ENCODE results near the gene LPP.

The LPP gene

GRCh38 chr3:188458756-188459155 lies 304.8 kb downstream of the LPP start:
- DNase-seq: no peak

DNA sequence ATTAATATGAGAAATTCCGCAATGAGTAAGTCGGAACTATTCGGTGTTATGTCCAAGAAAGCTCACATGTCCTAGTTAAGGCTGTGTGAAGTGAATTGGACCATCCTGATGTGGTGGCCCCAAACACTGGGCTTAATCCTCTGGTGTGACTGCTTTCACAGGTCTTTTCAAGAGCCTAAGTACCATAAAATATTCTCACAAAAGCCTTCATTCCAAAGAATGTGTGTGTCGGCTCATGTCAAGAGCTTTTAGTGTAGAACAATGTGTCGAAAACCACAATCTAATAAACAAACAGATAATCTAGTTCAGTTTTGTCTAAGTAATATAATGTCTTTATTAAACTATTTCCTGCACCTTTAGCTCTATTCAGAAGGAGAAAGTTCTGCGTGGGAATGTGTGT lies 311.4 kb downstream of the LPP start:
- no peak for DNase-seq

DNA sequence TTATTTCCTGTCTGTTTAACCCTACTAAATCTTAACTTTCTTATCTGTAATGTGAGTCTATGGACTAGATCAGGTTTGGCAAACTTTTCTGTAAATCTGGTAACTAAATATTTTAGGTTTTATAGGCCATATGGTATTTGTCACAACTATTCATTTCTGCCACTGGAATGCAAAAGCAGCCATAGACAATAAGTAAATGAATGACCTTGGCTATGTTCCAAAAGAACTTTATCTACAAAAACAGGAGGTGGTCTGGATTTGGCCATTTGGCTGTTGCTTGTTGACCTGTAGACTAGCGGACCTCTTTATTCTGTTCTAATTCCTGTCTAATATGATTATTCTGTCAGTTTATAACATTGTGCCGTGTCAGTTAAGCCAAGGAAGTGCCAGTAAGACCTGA lies 314.2 kb downstream of the LPP start:
- peak; percentile 75 for DNase-seq

DNA sequence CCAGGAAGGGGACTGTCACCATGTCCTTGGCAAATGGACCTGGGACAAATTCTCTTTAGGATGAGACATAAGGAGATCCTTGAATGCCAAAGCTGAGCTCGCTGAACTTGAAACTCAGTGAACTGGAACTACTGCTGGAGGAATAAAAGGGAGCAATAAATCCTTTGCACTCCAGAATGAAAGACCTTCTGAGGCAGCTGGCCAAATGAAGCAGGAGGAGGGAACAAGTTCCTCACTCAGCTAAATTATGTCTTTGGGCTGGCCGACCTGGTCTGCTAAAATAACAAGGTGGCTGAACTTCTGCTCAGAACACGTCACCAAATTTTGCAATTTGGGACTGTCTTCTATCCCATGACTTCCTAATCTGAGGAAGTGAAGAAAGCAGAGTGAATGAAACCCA lies 314.7 kb downstream of the LPP start:
- peak; percentile 98 for DNase-seq

DNA sequence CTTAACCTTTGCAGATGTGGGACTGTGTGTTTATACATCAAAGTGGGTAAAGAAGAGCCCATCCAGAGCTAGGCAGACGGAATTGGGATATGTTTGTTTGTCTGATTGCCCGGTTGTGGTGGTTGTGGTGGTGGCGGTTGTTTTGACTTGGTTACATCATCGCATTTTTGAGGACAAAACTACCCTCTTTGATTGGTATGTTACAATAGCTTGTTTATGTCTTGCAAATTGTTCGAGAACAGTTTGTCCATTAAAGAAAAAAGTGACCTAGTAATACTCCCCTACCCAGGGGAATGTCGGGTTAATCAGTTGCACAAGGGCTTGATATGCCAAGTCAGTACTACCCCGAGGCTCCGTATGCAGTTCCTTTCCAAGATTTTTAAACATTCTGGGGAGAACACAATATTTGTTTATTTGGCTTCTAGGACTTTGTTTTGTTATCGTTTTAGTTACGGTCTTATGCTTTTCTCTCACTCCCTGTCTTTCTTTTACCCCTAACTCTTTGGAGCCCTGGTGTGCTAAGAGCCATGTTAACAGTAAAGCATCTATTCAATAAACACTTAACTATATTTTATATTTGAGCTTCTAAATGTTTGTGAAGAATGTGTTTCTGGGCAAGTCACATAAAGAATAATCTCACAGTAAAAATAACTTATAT lies 315.4 kb downstream of the LPP start:
- DNase-seq: peak; percentile 73

DNA sequence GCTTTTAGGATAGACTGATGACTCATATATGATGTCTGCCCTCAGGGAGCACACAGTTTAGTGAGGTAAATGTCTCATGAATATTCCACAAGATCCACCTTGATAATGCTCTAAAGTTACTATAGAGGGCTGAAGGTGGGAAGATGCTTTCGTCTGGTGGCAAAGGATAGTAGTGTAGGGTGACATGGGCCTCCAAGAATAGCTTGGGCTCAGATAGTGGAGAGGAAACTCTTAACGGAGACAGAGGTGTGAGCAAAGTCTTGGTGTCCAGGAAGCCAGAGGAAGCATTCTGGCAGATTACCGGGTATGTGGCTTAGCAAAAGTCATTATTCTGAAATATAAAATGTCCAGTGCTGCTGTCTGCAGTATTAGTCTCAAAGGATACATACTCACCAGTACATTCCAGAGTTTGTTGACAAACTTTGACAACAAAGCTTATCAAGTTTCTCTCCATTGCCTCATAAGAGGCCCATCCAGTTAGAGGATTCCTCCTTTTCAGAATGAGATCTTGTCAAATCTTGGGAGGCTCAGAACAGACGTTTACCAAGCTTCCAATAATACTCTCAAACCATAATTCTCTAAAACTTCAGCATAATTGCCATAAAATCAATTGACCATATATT lies 316.7 kb downstream of the LPP start:
- no peak for DNase-seq

DNA sequence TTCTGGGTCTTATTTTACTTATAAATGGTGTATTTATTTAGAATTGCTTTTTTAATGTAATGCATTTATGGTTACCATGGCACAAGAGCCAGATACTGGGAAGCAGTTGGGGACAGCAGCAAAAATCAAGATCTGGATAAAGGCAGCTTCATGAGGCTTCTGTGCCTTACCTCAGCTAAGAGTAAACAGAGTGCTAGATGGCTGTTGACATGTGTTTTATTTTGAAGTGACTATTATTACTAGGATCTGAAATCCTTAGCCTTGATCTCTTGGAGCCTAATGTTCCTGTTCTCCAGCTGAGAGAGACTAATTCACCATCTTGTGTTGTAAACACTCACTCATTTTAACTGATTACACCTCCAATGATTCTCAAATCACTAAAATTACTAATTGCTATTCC lies 317.8 kb downstream of the LPP start:
- DNase-seq: peak; percentile 86

DNA sequence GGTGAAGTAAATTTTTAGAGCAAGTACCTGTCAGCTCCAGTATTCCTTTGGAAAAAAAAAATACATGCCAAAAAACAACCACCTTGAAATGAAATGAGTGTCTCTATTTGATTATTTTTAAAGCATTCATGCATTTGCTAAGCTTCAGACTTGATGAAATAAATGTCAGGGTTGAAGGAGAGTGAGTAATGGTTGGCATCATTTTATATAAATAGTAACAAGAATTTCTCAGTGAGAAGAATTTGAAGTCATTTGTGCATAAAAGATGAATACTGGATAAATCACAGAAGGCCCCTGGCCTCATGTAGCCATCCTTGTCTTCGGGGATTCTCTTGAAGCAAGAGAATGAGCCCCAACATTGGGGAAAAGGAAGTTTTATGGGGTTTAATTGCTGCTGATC lies 318.4 kb downstream of the LPP start:
- DNase-seq: no peak

GRCh38 chr3:188473045-188473444 lies 319.1 kb downstream of the LPP start:
- DNase-seq: no peak

GRCh38 chr3:188473591-188474288 lies 319.8 kb downstream of the LPP start:
- no peak for DNase-seq

GRCh38 chr3:188476935-188477334 lies 323.0 kb downstream of the LPP start:
- no peak for DNase-seq

GRCh38 chr3:188480011-188480410 lies 326.1 kb downstream of the LPP start:
- no peak for DNase-seq

DNA sequence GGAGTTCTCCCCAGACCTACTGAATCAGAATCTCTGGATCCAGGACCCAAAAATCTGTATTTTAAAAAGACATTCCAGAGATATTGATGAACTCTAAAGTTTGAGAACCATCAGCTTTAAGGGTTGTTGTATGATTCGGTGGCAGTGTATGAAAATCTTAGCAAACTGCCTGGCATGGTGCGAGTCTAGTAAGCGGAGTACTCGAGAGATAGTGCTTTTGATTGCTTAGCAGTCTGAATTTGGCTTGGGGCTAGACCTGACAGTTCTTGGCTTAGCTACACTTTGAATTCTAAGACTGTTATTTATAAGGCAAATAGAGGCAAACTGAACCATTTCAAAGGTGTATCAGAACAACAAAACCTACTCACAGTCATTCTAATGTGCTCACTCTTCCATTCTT lies 329.0 kb downstream of the LPP start:
- no peak for DNase-seq

GRCh38 chr3:188486126-188486525 lies 332.2 kb downstream of the LPP start:
- DNase-seq: no peak

- no peak for DNase-seq
Observed at GRCh38 chr3:188486952-188487351, 333.0 kb downstream of the LPP start.

- no peak for DNase-seq
Observed at GRCh38 chr3:188487652-188488051, 333.7 kb downstream of the LPP start.

DNA sequence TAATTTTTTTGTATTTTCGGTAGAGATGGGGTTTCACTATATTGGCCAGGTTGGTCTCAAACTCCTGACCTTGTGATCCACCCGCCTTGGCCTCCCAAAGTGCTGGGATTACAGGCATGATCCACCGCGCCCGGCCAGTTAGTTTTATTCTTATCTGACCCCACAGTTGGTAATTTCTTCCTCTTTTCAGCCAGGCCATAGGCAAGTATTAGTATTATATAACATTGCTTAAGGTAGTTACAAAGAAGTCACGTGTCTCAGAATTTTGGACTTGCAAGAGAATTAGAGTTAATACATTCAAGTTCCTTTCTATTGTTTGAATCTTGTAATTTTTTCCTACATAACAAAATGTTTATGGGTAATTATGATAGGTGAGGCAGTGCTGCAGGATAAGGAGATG lies 334.8 kb downstream of the LPP start:
- no peak for DNase-seq

DNA sequence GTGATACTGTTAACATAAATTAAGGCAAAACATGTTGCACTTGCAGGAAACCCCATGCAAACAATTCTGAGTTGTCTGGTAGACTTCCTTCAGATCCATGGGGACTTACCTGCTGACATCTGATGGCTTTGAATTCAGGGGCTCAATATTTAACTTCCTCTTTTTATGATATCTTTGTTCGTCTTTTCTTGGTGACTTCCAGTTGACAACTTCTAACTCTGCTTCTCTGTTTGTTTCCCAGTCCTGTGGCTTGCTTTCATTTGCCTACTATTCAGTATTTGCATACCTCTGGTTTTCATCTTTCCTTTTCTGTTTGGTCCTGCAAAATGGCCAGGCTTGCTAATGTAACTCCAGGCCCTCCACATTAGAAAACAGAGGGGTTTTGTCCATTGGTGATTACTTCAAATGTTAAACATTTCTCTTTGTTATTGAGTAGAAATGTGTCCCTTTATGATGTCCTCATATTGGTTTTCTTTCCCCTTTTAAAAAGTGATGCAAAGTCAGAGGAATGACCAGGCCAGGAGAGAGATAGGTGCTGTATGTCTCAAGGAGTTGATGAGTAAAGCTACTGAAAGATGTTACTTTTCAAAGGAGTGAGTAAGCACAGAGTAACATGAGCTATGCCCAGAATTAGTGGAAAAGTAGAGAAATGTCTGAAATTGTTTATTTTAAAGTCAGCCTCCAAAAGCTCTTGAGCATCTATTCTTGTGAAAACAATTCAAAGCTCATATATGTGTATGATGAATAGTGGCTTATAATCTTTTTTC lies 335.9 kb downstream of the LPP start:
- DNase-seq: no peak

- DNase-seq: no peak
Observed at GRCh38 chr3:188490416-188490815, 336.5 kb downstream of the LPP start.

- DNase-seq: no peak
Observed at GRCh38 chr3:188491276-188491687, 337.3 kb downstream of the LPP start.

- no peak for DNase-seq
Observed at GRCh38 chr3:188496390-188496789, 342.4 kb downstream of the LPP start.

- DNase-seq: no peak
Observed at GRCh38 chr3:188497021-188497420, 343.1 kb downstream of the LPP start.

DNA sequence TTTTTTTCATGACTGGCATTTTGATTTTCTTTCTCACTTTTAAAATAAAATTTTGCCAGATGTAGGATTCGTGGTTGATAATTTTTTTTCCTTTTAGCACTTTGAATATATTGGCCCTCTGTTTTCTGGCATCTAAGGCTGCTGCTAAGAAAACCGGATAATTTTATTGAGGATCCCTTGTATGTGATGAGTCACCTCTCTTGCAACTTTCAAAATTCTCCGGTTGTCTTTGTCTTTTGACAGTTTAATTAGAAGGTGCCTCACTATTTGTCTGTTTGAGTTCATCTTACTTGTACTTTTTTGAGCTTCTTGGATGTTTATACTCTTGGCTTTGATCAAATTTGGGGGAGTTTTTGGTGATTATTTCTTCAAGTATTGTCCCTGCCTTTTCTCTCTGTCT lies 349.7 kb downstream of the LPP start:
- no peak for DNase-seq

GRCh38 chr3:188505151-188505550 lies 351.2 kb downstream of the LPP start:
- DNase-seq: no peak

Data from DMS79 treated with DMSO at 0.1 percent for 48 hours (cell line).